Measurements from ENCODE around the gene ADAMTS3. TPM values are rescaled to one million over a fixed set of nuclear protein-coding genes. Genes with fewer than 3 reads are reported as not detected.

Gene ADAMTS3
- total RNA-seq, 2 experiments from 2014 or later: not detected

- intact Hi-C loops (cut with micrococcal nuclease; ENCODE audit: unreplicated experiment): no loop called here
- no peaks in the 10 kb centered on the region for H3K79me2 ChIP-seq (ENCODE audit: insufficient read depth, low read depth, low read length)
- no peaks in the 10 kb centered on the region for H3K36me3 ChIP-seq (ENCODE audit: insufficient read depth, low read length)
- CTCF ChIA-PET (ENCODE audit: unreplicated experiment): no interaction called here
- TF ChIP-seq EZH2phosphoT487 (IDR thresholded peaks at IDR 0.05; ENCODE audit: borderline replicate concordance, low read depth, low read length) (no peak), CTCF (conservative IDR thresholded peaks at IDR 0.05; ENCODE audit: low read length) (no peak)
- no peak overlapping the region for H2AFZ ChIP-seq (ENCODE audit: low read length)
- no peaks in the 10 kb centered on the region for H4K20me1 ChIP-seq (ENCODE audit: insufficient read depth, low read length)
- H3K27ac ChIP-seq (ENCODE audit: low read depth, low read length, poor library complexity, severe bottlenecking): no peak overlapping the region
- no TSS peak for BruUV-seq (replicated peaks)
- no peak overlapping the region for H3K4me2 ChIP-seq (ENCODE audit: low read length)
- no peaks in the 10 kb centered on the region for H3K4me1 ChIP-seq (ENCODE audit: insufficient read depth, low read length, poor library complexity, severe bottlenecking)
- H3K4me3 ChIP-seq (ENCODE audit: low read depth, low read length, poor library complexity, severe bottlenecking): no peak overlapping the region
- no peak for DNase-seq (ENCODE audit: low spot score)
- H3K9me2 ChIP-seq (ENCODE audit: insufficient read depth, low read length): no peaks in the 10 kb centered on the region
- H3K9me3 ChIP-seq (ENCODE audit: low read length): no peaks in the 10 kb centered on the region
- POLR2A ChIA-PET: interaction anchor here (0.7 kb wide), 2 partner anchors 9 to 729 kb away, joined by 3 to 4 read pairs; no protein-coding TSS in a partner anchor
Observed at GRCh38 chr4:72424006-72424405, 145.0 kb downstream of the ADAMTS3 start.

GRCh38 chr4:72422416-72422815 lies 146.6 kb downstream of the ADAMTS3 start:
- Histone ChIP-seq H4K20me1 (ENCODE audit: insufficient read depth, low read length) (no peaks in the 10 kb centered on the region), H3K4me2 (ENCODE audit: low read length) (no peak overlapping the region), H3K4me1 (ENCODE audit: insufficient read depth, low read length, poor library complexity, severe bottlenecking) (no peaks in the 10 kb centered on the region), H3K4me3 (ENCODE audit: low read depth, low read length, poor library complexity, severe bottlenecking) (no peak overlapping the region), H3K9me2 (ENCODE audit: insufficient read depth, low read length) (no peaks in the 10 kb centered on the region), H3K27ac (ENCODE audit: low read depth, low read length, poor library complexity, severe bottlenecking) (no peak overlapping the region), H2AFZ (ENCODE audit: low read length) (no peak overlapping the region), H3K36me3 (ENCODE audit: insufficient read depth, low read length) (no peaks in the 10 kb centered on the region), H3K79me2 (ENCODE audit: insufficient read depth, low read depth, low read length) (no peaks in the 10 kb centered on the region), H3K9me3 (ENCODE audit: low read length) (no peaks in the 10 kb centered on the region)
- intact Hi-C loops (cut with micrococcal nuclease; ENCODE audit: unreplicated experiment): no loop called here
- BruUV-seq (replicated peaks): no TSS peak
- CTCF ChIA-PET (ENCODE audit: unreplicated experiment): no interaction called here
- DNase-seq (ENCODE audit: low spot score): no peak
- POLR2A ChIA-PET: interaction anchor here (0.6 kb wide), 2 partner anchors 10 to 165 kb away, joined by 3 read pairs; no protein-coding TSS in a partner anchor
- TF ChIP-seq EZH2phosphoT487 (IDR thresholded peaks at IDR 0.05; ENCODE audit: borderline replicate concordance, low read depth, low read length) (no peak), CTCF (conservative IDR thresholded peaks at IDR 0.05; ENCODE audit: low read length) (no peak)

GRCh38 chr4:72418458-72418857 lies 150.6 kb downstream of the ADAMTS3 start:
- no peak overlapping the region for H3K27ac ChIP-seq (ENCODE audit: low read depth, low read length, poor library complexity, severe bottlenecking)
- H3K9me2 ChIP-seq (ENCODE audit: insufficient read depth, low read length): no peaks in the 10 kb centered on the region
- no peaks in the 10 kb centered on the region for H3K79me2 ChIP-seq (ENCODE audit: insufficient read depth, low read depth, low read length)
- no peaks in the 10 kb centered on the region for H3K36me3 ChIP-seq (ENCODE audit: insufficient read depth, low read length)
- no peaks in the 10 kb centered on the region for H3K9me3 ChIP-seq (ENCODE audit: low read length)
- BruUV-seq (replicated peaks): no TSS peak
- ChIA-PET CTCF (ENCODE audit: unreplicated experiment) (no interaction called here), POLR2A (interaction anchor here (1.3 kb wide), 1 partner anchor 9 kb away, joined by 4 read pairs; no protein-coding TSS in a partner anchor)
- TF ChIP-seq CTCF (conservative IDR thresholded peaks at IDR 0.05; ENCODE audit: low read length) (no peak), EZH2phosphoT487 (IDR thresholded peaks at IDR 0.05; ENCODE audit: borderline replicate concordance, low read depth, low read length) (no peak)
- no peaks in the 10 kb centered on the region for H4K20me1 ChIP-seq (ENCODE audit: insufficient read depth, low read length)
- H3K4me3 ChIP-seq (ENCODE audit: low read depth, low read length, poor library complexity, severe bottlenecking): no peak overlapping the region
- no peak overlapping the region for H2AFZ ChIP-seq (ENCODE audit: low read length)
- H3K4me1 ChIP-seq (ENCODE audit: insufficient read depth, low read length, poor library complexity, severe bottlenecking): no peaks in the 10 kb centered on the region
- H3K4me2 ChIP-seq (ENCODE audit: low read length): no peak overlapping the region
- intact Hi-C loops (cut with micrococcal nuclease; ENCODE audit: unreplicated experiment): no loop called here
- DNase-seq (ENCODE audit: low spot score): no peak

All from OCI-LY7 (cell line).